H1 (cell line): Measurements from ENCODE around the gene PBX1.

ENCODE experiments used
- CTCF ChIP-seq, 3 experiments: IDR thresholded peaks; 1 replicate in 2 of 3; 2 replicates in 1 of 3; pipeline versions ENCODE4 v1.5.1 to v1.6.1; 2011; ENCODE audit warnings: low read length in 3 of 3, mild to moderate bottlenecking in 3 of 3, inconsistent platforms in 2 of 3, low read depth in 1 of 3, moderate library complexity in 1 of 3; ENCODE audit not compliant: insufficient read depth in 1 of 3; ENCODE audit errors: control extremely low read depth in 1 of 3
- EZH2 ChIP-seq: fragments of 200-600 bp; sonication (generic); IDR thresholded peaks from 2 replicates; pipeline ENCODE4 v1.7.1; 2012; ENCODE audit warnings: low read depth, mild to moderate bottlenecking, moderate library complexity, low read length, inconsistent platforms; ENCODE audit not compliant: severe bottlenecking
- GABPA ChIP-seq: IDR thresholded peaks from 2 replicates; pipeline ENCODE4 v1.6.1; 2011; ENCODE audit warnings: mild to moderate bottlenecking, low read length, moderate library complexity, borderline replicate concordance; ENCODE audit not compliant: insufficient read depth
- MAX ChIP-seq: IDR thresholded peaks from 2 replicates; pipeline ENCODE4 v1.6.1; 2012; ENCODE audit warnings: inconsistent platforms
- POLR2A ChIP-seq, 2 experiments: IDR thresholded peaks; 1 replicate in 1 of 2; 2 replicates in 1 of 2; pipeline ENCODE4 v1.6.1; 2011; ENCODE audit warnings: low read depth in 2 of 2, low read length in 2 of 2, mild to moderate bottlenecking in 2 of 2; ENCODE audit errors: control extremely low read depth in 1 of 2
- POLR2AphosphoS5 ChIP-seq: IDR thresholded peaks from 2 replicates; pipeline ENCODE4 v1.6.1; 2011; ENCODE audit warnings: low read depth, low read length
- YY1 ChIP-seq: IDR thresholded peaks from 2 replicates; pipeline ENCODE4 v1.6.1; 2011; ENCODE audit warnings: low read depth, mild to moderate bottlenecking, low read length

- no peak for TF ChIP-seq CTCF (IDR thresholded peaks at IDR 0.05; ENCODE audit: control extremely low read depth in 1 of 3, insufficient read depth in 1 of 3, low read depth in 1 of 3, low read length in 3 of 3)
- TF ChIP-seq GABPA, result no peak
- no peak for TF ChIP-seq YY1
- no peak for TF ChIP-seq POLR2A (IDR thresholded peaks at IDR 0.05; ENCODE audit: control extremely low read depth in 1 of 2, low read depth in 2 of 2, low read length in 2 of 2)
- no peak for TF ChIP-seq MAX
- no peak for TF ChIP-seq POLR2AphosphoS5
- no peak for TF ChIP-seq EZH2
Observed at GRCh38 chr1:164635059-164635802, 76.2 kb downstream of the PBX1 start.
